HG02970 (cell line): ENCODE results near the gene IL1RAPL2.
"Not testable (repeated sequence)": the region's sequence is repeated elsewhere in the genome, so short reads cannot be mapped to it uniquely, and the experiment has no call there.

Experiments used
- ATAC-seq: cut with Tn5 transposase; IDR thresholded peaks from one replicate; pipeline ENCODE4 v1.9.1; 2021; ENCODE audit warnings: mild to moderate bottlenecking, moderate library complexity, moderate number of reproducible peaks; ENCODE audit not compliant: unreplicated experiment, low FRiP score

Gene IL1RAPL2

GRCh38 chrX:105006103-105006502 lies 440.1 kb downstream of the IL1RAPL2 start:
- ATAC-seq, result no peak

GRCh38 chrX:105006996-105007395 lies 441.0 kb downstream of the IL1RAPL2 start:
- ATAC-seq, result no peak

GRCh38 chrX:105013719-105014118 lies 447.7 kb downstream of the IL1RAPL2 start:
- no peak for ATAC-seq

GRCh38 chrX:105017641-105018040 lies 451.6 kb downstream of the IL1RAPL2 start:
- no peak for ATAC-seq

- ATAC-seq, result no peak
Measured at GRCh38 chrX:105018865-105019264, 452.9 kb downstream of the IL1RAPL2 start.

- not testable (repeated sequence) for ATAC-seq
Measured at GRCh38 chrX:105028962-105029361, 463.0 kb downstream of the IL1RAPL2 start.

GRCh38 chrX:105038672-105039328 lies 472.8 kb downstream of the IL1RAPL2 start:
- no peak for ATAC-seq

GRCh38 chrX:105050921-105051320 lies 484.9 kb downstream of the IL1RAPL2 start:
- no peak for ATAC-seq

GRCh38 chrX:105051364-105051763 lies 485.4 kb downstream of the IL1RAPL2 start:
- ATAC-seq, result no peak

GRCh38 chrX:105052926-105053325 lies 486.9 kb downstream of the IL1RAPL2 start:
- ATAC-seq, result no peak

- ATAC-seq, result no peak
Measured at GRCh38 chrX:105063743-105064142, 497.7 kb downstream of the IL1RAPL2 start.

GRCh38 chrX:105098201-105098600 lies 532.2 kb downstream of the IL1RAPL2 start:
- no peak for ATAC-seq

GRCh38 chrX:105098812-105099211 lies 532.8 kb downstream of the IL1RAPL2 start:
- ATAC-seq, result no peak

GRCh38 chrX:105101378-105101777 lies 535.4 kb downstream of the IL1RAPL2 start:
- no peak for ATAC-seq

- ATAC-seq, result no peak
Measured at GRCh38 chrX:105109936-105110335, 543.9 kb downstream of the IL1RAPL2 start.

- no peak for ATAC-seq
Measured at GRCh38 chrX:105114554-105115130, 548.6 kb downstream of the IL1RAPL2 start.

GRCh38 chrX:105115596-105116320 lies 549.8 kb downstream of the IL1RAPL2 start:
- ATAC-seq, result not testable (repeated sequence)

- ATAC-seq, result no peak
Measured at GRCh38 chrX:105116486-105116885, 550.5 kb downstream of the IL1RAPL2 start.

GRCh38 chrX:105117621-105118020 lies 551.6 kb downstream of the IL1RAPL2 start:
- no peak for ATAC-seq

GRCh38 chrX:105120463-105120862 lies 554.5 kb downstream of the IL1RAPL2 start:
- no peak for ATAC-seq

- no peak for ATAC-seq
Measured at GRCh38 chrX:105121186-105121585, 555.2 kb downstream of the IL1RAPL2 start.

GRCh38 chrX:105126201-105126600 lies 560.2 kb downstream of the IL1RAPL2 start:
- no peak for ATAC-seq
